HCT116 (cell line): ENCODE data around the gene CNTN4. TPM values are rescaled to one million over a fixed set of nuclear protein-coding genes. Genes with fewer than 3 reads are reported as not detected.

Source experiments
- ATAC-seq: fragments of 200-7000 bp; cut with Tn5 transposase; 2 replicates; pipeline ENCODE4 v1.9.1; 2020; ENCODE audit warnings: mild to moderate bottlenecking, moderate library complexity
- BruUV-seq: library from RNA; stranded (reverse); fragments of 400-500 nt; replicated peaks from 2 replicates; lab custom pipeline; 2021; lab: Mats Ljungman, UMichigan
- CTCF ChIA-PET: fragments of 300-600 bp; sonication (Branson Sonifier 250); formaldehyde crosslinking; loops from one replicate; lab custom pipeline; 2021; ENCODE audit warnings: antibody characterized with exemption; lab: Charles Lee
- POLR2A ChIA-PET: fragments of 300-600, 350-600 bp; sonication (Branson Sonifier 250); formaldehyde crosslinking; loops from one replicate; lab custom pipeline; 2021; ENCODE audit warnings: antibody characterized with exemption; lab: Charles Lee
- RAD21 ChIA-PET, 2 experiments: fragments of 300-600 bp; sonication (Branson Sonifier 250); formaldehyde crosslinking; loops; one replicate each; lab custom pipeline; 2023; ENCODE audit warnings: low total read pairs in 2 of 2; ENCODE audit not compliant: uncharacterized antibody in 2 of 2, unreplicated experiment in 2 of 2, low non-redundant PET in 1 of 2; lab: Charles Lee
- DNase-seq: peaks from one replicate; pipeline ENCODE4 v3.0.0-alpha.2; 2010; ENCODE audit warnings: low read depth, low spot score
- H2AFZ ChIP-seq: fragments of 200-600 bp; shearing (Covaris generic), sonication (generic); 2 replicates; pipeline ENCODE4 v1.6.1; 2017; ENCODE audit warnings: low read depth, mixed run types, mixed read lengths, antibody characterized with exemption, low read length; ENCODE audit not compliant: poor library complexity, severe bottlenecking
- H3K27ac ChIP-seq: 2 replicates; pipeline ENCODE4 v1.5.1; 2012; ENCODE audit warnings: low read depth, low read length
- H3K27me3 ChIP-seq: fragments of 200-600 bp; sonication (generic); 2 replicates; pipeline ENCODE4 v1.6.1; 2016; ENCODE audit warnings: mixed run types, low read length, mixed read lengths; ENCODE audit not compliant: insufficient read depth
- H3K36me3 ChIP-seq, 2 experiments: fragments of 200-500 bp in 1 of 2; fragments of 200-600 bp in 1 of 2; sonication (Bioruptor generic) in 1 of 2; sonication (generic) in 1 of 2; 2 replicates each; pipeline versions ENCODE4 v1.5.1 to v1.6.1; 2014 to 2016; ENCODE audit warnings: low read length in 2 of 2, inconsistent platforms in 1 of 2, mixed read lengths in 1 of 2, mixed run types in 1 of 2; ENCODE audit not compliant: insufficient read depth in 2 of 2, control insufficient read depth in 1 of 2
- H3K4me1 ChIP-seq, 2 experiments: fragments of 200-600 bp in 1 of 2; sonication (generic) in 1 of 2; 2 replicates each; pipeline versions ENCODE4 v1.5.1 to v1.6.1; 2012 to 2017; ENCODE audit warnings: low read length in 2 of 2, inconsistent platforms in 1 of 2, mild to moderate bottlenecking in 1 of 2, mixed read lengths in 1 of 2, mixed run types in 1 of 2, moderate library complexity in 1 of 2; ENCODE audit not compliant: insufficient read depth in 2 of 2, control insufficient read depth in 1 of 2
- H3K4me2 ChIP-seq: fragments of 200-600 bp; sonication (generic); 2 replicates; pipeline ENCODE4 v1.6.1; 2017; ENCODE audit warnings: mixed run types, low read length, mixed read lengths
- H3K4me3 ChIP-seq, 2 experiments: fragments of 200-600 bp in 1 of 2; sonication (generic) in 1 of 2; replicated peaks in 1 of 2; 2 replicates each; pipeline ENCODE4 v1.5.1; 2011 to 2016; ENCODE audit warnings: low read length in 2 of 2, control low read depth in 1 of 2, low read depth in 1 of 2, mild to moderate bottlenecking in 1 of 2, mixed read lengths in 1 of 2, mixed run types in 1 of 2
- H3K79me2 ChIP-seq: fragments of 200-600 bp; sonication (generic); 2 replicates; pipeline ENCODE4 v1.6.1; 2017; ENCODE audit warnings: mild to moderate bottlenecking, mixed run types, low read length, moderate library complexity, mixed read lengths; ENCODE audit not compliant: insufficient read depth
- H3K9ac ChIP-seq: fragments of 200-600 bp; sonication (generic); 2 replicates; pipeline ENCODE4 v1.6.1; 2016; ENCODE audit warnings: low read length, mixed read lengths
- H3K9me2 ChIP-seq: fragments of 200-600 bp; sonication (generic), shearing (Covaris generic); 2 replicates; pipeline ENCODE4 v1.6.1; 2017; ENCODE audit warnings: mixed run types, mild to moderate bottlenecking, moderate library complexity; ENCODE audit not compliant: insufficient read depth
- H3K9me3 ChIP-seq, 2 experiments: fragments of 200-500 bp in 1 of 2; fragments of 200-600 bp in 1 of 2; sonication (Bioruptor generic) in 1 of 2; sonication (generic) in 1 of 2; 2 replicates each; pipeline ENCODE4 v1.6.1; 2014 to 2017; ENCODE audit warnings: low read length in 2 of 2, mixed read lengths in 2 of 2, inconsistent platforms in 1 of 2, low read depth in 1 of 2, mild to moderate bottlenecking in 1 of 2, mixed run types in 1 of 2, moderate library complexity in 1 of 2; ENCODE audit not compliant: control insufficient read depth in 1 of 2, insufficient read depth in 1 of 2
- H4K20me1 ChIP-seq: fragments of 200-600 bp; sonication (generic), shearing (Covaris generic); 2 replicates; pipeline ENCODE4 v1.6.1; 2017; ENCODE audit warnings: mixed run types, mild to moderate bottlenecking, moderate library complexity; ENCODE audit not compliant: insufficient read depth
- CBX3 ChIP-seq: IDR thresholded peaks from 2 replicates; pipeline ENCODE4 v1.6.1; 2012; ENCODE audit warnings: low read depth
- ELF1 ChIP-seq: IDR thresholded peaks from 2 replicates; pipeline ENCODE4 v1.6.1; 2012; ENCODE audit warnings: low read depth, borderline replicate concordance
- EZH2phosphoT487 ChIP-seq: fragments of 200-600 bp; IDR thresholded peaks from 2 replicates; pipeline ENCODE4 v1.6.1; 2018; ENCODE audit warnings: antibody characterized with exemption, borderline replicate concordance
- FOSL1 ChIP-seq: IDR thresholded peaks from 2 replicates; pipeline ENCODE4 v1.6.1; 2012; ENCODE audit warnings: low read depth
- JUND ChIP-seq: IDR thresholded peaks from 2 replicates; pipeline ENCODE4 v1.6.1; 2012
- POLR2A ChIP-seq: IDR thresholded peaks from 2 replicates; pipeline ENCODE4 v1.7.0; 2011; ENCODE audit warnings: borderline replicate concordance; ENCODE audit not compliant: insufficient read depth, insufficient read length; ENCODE audit errors: extremely low read depth
- POLR2AphosphoS5 ChIP-seq: IDR thresholded peaks from 2 replicates; pipeline ENCODE4 v1.6.1; 2011; ENCODE audit warnings: mild to moderate bottlenecking, low read depth, low read length, moderate library complexity
- RAD21 ChIP-seq: IDR thresholded peaks from 2 replicates; pipeline ENCODE4 v1.6.1; 2012; ENCODE audit warnings: low read depth, mild to moderate bottlenecking
- SRF ChIP-seq: IDR thresholded peaks from 2 replicates; pipeline ENCODE4 v1.6.1; 2012; ENCODE audit warnings: low read depth
- TCF7L2 ChIP-seq: IDR thresholded peaks from 2 replicates; pipeline ENCODE4 v1.7.0; 2011; ENCODE audit warnings: borderline replicate concordance, inconsistent platforms; ENCODE audit not compliant: insufficient read depth, insufficient read length; ENCODE audit errors: extremely low read depth
- YY1 ChIP-seq: IDR thresholded peaks from 2 replicates; pipeline ENCODE4 v1.6.1; 2011; ENCODE audit warnings: low read length, low read depth, moderate library complexity, mild to moderate bottlenecking; ENCODE audit not compliant: insufficient replicate concordance; ENCODE audit errors: extremely low read depth
- ZFX ChIP-seq: fragments of 450-650 bp; IDR thresholded peaks from 2 replicates; pipeline ENCODE4 v1.6.1; 2017
- intact Hi-C: fragments of 100-400 bp; cut with micrococcal nuclease; formaldehyde crosslinking; loops from 2 replicates; pipeline ENCODE4 v1.10.0; 2022
- total RNA-seq: library from RNA; stranded (reverse); gene quantifications from one replicate; pipeline ENCODE4 v1.2.1, GENCODE V29; 2021; ENCODE audit not compliant: unreplicated experiment
- TF ChIP-seq, protein P1 (sequence below): IDR thresholded peaks from 2 replicates; pipeline ENCODE4 v1.6.1; 2012
- TF ChIP-seq, protein P2 (sequence below): IDR thresholded peaks from 2 replicates; pipeline ENCODE4 v1.6.1; 2012; ENCODE audit warnings: low read depth
- TF ChIP-seq, protein P3 (sequence below), 3 experiments: fragments of 200-600 bp in 1 of 3; sonication (generic) in 1 of 3; IDR thresholded peaks in 2 of 3; conservative IDR thresholded peaks in 1 of 3; 2 replicates each; pipeline ENCODE4 v1.5.1; 2012 to 2017; ENCODE audit warnings: low read depth in 2 of 3, low read length in 2 of 3, antibody characterized with exemption in 1 of 3, borderline replicate concordance in 1 of 3, control low read depth in 1 of 3, mild to moderate bottlenecking in 1 of 3, mixed read lengths in 1 of 3, mixed run types in 1 of 3, moderate library complexity in 1 of 3; ENCODE audit not compliant: insufficient read depth in 1 of 3
- TF ChIP-seq, protein P4 (sequence below): IDR thresholded peaks from 2 replicates; pipeline ENCODE4 v1.6.1; 2012

CNTN4 gene
- total RNA-seq, 1 experiment from 2014 or later = not detected

DNA sequence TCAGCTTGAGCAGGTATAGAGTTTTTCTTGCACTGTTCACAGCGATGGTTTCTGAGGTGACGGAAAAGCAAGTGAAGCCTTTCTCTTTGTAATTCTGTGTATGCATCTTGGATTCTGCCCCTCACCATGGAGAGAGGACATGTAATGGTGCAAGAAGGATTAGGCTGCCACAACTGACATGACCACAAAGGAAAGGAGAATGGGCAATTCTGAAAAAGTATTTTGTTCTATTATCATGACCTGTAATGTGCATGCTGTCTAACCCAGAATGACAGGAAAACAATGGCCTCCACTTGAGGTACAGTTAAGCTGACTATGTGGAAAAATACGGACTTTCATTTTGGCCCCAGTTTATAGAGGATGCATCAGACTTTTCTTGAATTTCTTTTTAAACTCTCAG, 784.6 kb downstream of the CNTN4 start:
- ChIA-PET POLR2A (no interaction called here), CTCF (no interaction called here), RAD21 (no interaction called here)
- Histone ChIP-seq H3K79me2 (no peaks in the 10 kb centered on the region), H4K20me1 (no peaks in the 10 kb centered on the region), H3K4me1 (no peaks in the 10 kb centered on the region), H3K4me2 (no peak overlapping the region), H3K9me2 (no peaks in the 10 kb centered on the region), H3K36me3 (no peaks in the 10 kb centered on the region), H3K4me3 (no peak overlapping the region), H3K27ac (no peak overlapping the region), H3K9me3 (peaks cover 0 to 16% of the 10 kb centered on the region in 2 experiments; a peak in 1 of 4 replicates), H2AFZ (no peak overlapping the region), H3K9ac (no peak overlapping the region), H3K27me3 (no peaks in the 10 kb centered on the region)
- intact Hi-C loops = no loop called here
- ATAC-seq = no peak
- DNase-seq = no peak
- no TSS peak for BruUV-seq
- TF ChIP-seq FOSL1 (no peak), ELF1 (no peak), EZH2phosphoT487 (no peak), RAD21 (no peak), YY1 (no peak), TCF7L2 (no peak), SRF (no peak), ZFX (no peak), JUND (no peak)
- TF ChIP-seq, protein P1, sequence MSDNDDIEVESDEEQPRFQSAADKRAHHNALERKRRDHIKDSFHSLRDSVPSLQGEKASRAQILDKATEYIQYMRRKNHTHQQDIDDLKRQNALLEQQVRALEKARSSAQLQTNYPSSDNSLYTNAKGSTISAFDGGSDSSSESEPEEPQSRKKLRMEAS = no peak

DNA sequence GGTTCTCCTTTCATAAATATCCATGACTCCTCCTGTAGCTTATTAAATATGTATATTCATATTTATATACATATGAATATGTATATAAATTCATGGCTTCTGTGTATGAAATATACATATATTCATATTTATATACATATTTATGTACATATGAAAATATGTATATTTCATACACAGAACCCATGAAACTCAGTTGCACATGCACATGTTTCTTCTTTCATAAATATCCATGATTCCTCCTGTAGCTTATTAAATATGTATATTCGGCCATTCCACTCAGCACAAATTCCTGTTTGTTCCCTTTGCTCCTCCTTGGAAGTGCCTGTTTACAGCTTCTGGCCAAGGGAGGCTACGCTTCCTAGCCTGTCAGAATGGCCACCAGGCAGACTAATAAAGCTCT, 789.9 kb downstream of the CNTN4 start:
- Histone ChIP-seq H3K9me3 (peaks cover 3 to 14% of the 10 kb centered on the region in 2 experiments; a peak in 2 of 4 replicates), H3K79me2 (no peaks in the 10 kb centered on the region), H3K27ac (no peak overlapping the region), H3K36me3 (no peaks in the 10 kb centered on the region), H2AFZ (no peak overlapping the region), H3K4me1 (no peaks in the 10 kb centered on the region), H3K9ac (no peak overlapping the region), H3K4me2 (no peak overlapping the region), H3K27me3 (no peaks in the 10 kb centered on the region), H4K20me1 (no peaks in the 10 kb centered on the region), H3K4me3 (no peak overlapping the region), H3K9me2 (no peaks in the 10 kb centered on the region)
- intact Hi-C loops = no loop called here
- no TSS peak for BruUV-seq
- ATAC-seq (no peak), DNase-seq (no peak)
- ChIA-PET POLR2A (no interaction called here), CTCF (no interaction called here), RAD21 (no interaction called here)
- TF ChIP-seq POLR2AphosphoS5 (no peak), SRF (no peak), FOSL1 (no peak), EZH2phosphoT487 (no peak), ELF1 (no peak), CBX3 (no peak), POLR2A (no peak), ZFX (no peak)
- TF ChIP-seq, protein P2, sequence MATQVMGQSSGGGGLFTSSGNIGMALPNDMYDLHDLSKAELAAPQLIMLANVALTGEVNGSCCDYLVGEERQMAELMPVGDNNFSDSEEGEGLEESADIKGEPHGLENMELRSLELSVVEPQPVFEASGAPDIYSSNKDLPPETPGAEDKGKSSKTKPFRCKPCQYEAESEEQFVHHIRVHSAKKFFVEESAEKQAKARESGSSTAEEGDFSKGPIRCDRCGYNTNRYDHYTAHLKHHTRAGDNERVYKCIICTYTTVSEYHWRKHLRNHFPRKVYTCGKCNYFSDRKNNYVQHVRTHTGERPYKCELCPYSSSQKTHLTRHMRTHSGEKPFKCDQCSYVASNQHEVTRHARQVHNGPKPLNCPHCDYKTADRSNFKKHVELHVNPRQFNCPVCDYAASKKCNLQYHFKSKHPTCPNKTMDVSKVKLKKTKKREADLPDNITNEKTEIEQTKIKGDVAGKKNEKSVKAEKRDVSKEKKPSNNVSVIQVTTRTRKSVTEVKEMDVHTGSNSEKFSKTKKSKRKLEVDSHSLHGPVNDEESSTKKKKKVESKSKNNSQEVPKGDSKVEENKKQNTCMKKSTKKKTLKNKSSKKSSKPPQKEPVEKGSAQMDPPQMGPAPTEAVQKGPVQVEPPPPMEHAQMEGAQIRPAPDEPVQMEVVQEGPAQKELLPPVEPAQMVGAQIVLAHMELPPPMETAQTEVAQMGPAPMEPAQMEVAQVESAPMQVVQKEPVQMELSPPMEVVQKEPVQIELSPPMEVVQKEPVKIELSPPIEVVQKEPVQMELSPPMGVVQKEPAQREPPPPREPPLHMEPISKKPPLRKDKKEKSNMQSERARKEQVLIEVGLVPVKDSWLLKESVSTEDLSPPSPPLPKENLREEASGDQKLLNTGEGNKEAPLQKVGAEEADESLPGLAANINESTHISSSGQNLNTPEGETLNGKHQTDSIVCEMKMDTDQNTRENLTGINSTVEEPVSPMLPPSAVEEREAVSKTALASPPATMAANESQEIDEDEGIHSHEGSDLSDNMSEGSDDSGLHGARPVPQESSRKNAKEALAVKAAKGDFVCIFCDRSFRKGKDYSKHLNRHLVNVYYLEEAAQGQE = no peak
- TF ChIP-seq, protein P3, sequence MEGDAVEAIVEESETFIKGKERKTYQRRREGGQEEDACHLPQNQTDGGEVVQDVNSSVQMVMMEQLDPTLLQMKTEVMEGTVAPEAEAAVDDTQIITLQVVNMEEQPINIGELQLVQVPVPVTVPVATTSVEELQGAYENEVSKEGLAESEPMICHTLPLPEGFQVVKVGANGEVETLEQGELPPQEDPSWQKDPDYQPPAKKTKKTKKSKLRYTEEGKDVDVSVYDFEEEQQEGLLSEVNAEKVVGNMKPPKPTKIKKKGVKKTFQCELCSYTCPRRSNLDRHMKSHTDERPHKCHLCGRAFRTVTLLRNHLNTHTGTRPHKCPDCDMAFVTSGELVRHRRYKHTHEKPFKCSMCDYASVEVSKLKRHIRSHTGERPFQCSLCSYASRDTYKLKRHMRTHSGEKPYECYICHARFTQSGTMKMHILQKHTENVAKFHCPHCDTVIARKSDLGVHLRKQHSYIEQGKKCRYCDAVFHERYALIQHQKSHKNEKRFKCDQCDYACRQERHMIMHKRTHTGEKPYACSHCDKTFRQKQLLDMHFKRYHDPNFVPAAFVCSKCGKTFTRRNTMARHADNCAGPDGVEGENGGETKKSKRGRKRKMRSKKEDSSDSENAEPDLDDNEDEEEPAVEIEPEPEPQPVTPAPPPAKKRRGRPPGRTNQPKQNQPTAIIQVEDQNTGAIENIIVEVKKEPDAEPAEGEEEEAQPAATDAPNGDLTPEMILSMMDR (IDR thresholded peaks at IDR 0.05 in 2 of 3, conservative IDR thresholded peaks at IDR 0.05 in 1 of 3; ENCODE audit: borderline replicate concordance in 1 of 3, insufficient read depth in 1 of 3, low read depth in 2 of 3, low read length in 2 of 3) = no peak
- TF ChIP-seq, protein P4, sequence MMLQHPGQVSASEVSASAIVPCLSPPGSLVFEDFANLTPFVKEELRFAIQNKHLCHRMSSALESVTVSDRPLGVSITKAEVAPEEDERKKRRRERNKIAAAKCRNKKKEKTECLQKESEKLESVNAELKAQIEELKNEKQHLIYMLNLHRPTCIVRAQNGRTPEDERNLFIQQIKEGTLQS = no peak
